ENCODE results near the gene UGCG. TPM values are rescaled to one million over a fixed set of nuclear protein-coding genes. Genes with fewer than 3 reads are reported as not detected.

Gene UGCG
- total RNA-seq, 1 experiment from 2014 or later: 88.7 TPM

- Histone ChIP-seq H3K79me2 (ENCODE audit: low read depth) (peaks cover 98% of the 10 kb centered on the region), H3F3A (ENCODE audit: insufficient read depth, low read depth) (peaks cover 32% of the 10 kb centered on the region), H3K4me2 (no peak overlapping the region), H3K4me1 (replicated peaks; ENCODE audit: insufficient read depth) (no peaks in the 10 kb centered on the region), H3K9me2 (ENCODE audit: insufficient read depth) (no peaks in the 10 kb centered on the region), H3K9me3 (ENCODE audit: insufficient read depth, low read depth) (no peaks in the 10 kb centered on the region), H4K20me1 (ENCODE audit: insufficient read depth) (peaks cover 33% of the 10 kb centered on the region), H3K4me3 (no peak overlapping the region), H3K27me3 (ENCODE audit: insufficient read depth, low read depth) (no peaks in the 10 kb centered on the region), H3K36me3 (ENCODE audit: low read depth) (peaks cover 25% of the 10 kb centered on the region), H2AFZ (no peak overlapping the region), H3K27ac (no peak overlapping the region)
- no peak for TF ChIP-seq CTCF (conservative IDR thresholded peaks at IDR 0.05)
- no peak for TF ChIP-seq EZH2 (IDR thresholded peaks at IDR 0.05; ENCODE audit: low read depth)
- POLR2A ChIA-PET (ENCODE audit: unreplicated experiment): no interaction called here
- no TSS peak for BruUV-seq (replicated peaks)
- CTCF ChIA-PET: no interaction called here
- intact Hi-C loops (cut with micrococcal nuclease; ENCODE audit: unreplicated experiment): no loop called here
- DNase-seq: no peak
Observed at GRCh38 chr9:111917201-111917600, 20.6 kb downstream of the UGCG start.

GRCh38 chr9:111917980-111918379 is 21.4 kb downstream of the UGCG start:
- Histone ChIP-seq H3K4me3 (no peak overlapping the region), H3K27me3 (ENCODE audit: insufficient read depth, low read depth) (no peaks in the 10 kb centered on the region), H3F3A (ENCODE audit: insufficient read depth, low read depth) (peaks cover 37% of the 10 kb centered on the region), H3K27ac (no peak overlapping the region), H4K20me1 (ENCODE audit: insufficient read depth) (peaks cover 33% of the 10 kb centered on the region), H3K4me2 (no peak overlapping the region), H3K36me3 (ENCODE audit: low read depth) (peaks cover 30% of the 10 kb centered on the region), H3K4me1 (replicated peaks; ENCODE audit: insufficient read depth) (no peaks in the 10 kb centered on the region), H3K9me3 (ENCODE audit: insufficient read depth, low read depth) (no peaks in the 10 kb centered on the region), H3K9me2 (ENCODE audit: insufficient read depth) (no peaks in the 10 kb centered on the region), H3K79me2 (ENCODE audit: low read depth) (peaks cover 98% of the 10 kb centered on the region), H2AFZ (no peak overlapping the region)
- BruUV-seq (replicated peaks): no TSS peak
- TF ChIP-seq EZH2 (IDR thresholded peaks at IDR 0.05; ENCODE audit: low read depth) (no peak), CTCF (conservative IDR thresholded peaks at IDR 0.05) (no peak)
- no peak for DNase-seq
- intact Hi-C loops (cut with micrococcal nuclease; ENCODE audit: unreplicated experiment): no loop called here
- CTCF ChIA-PET: no interaction called here
- POLR2A ChIA-PET (ENCODE audit: unreplicated experiment): no interaction called here

GRCh38 chr9:111919875-111920274 is 23.3 kb downstream of the UGCG start:
- Histone ChIP-seq H3K36me3 (ENCODE audit: low read depth) (peaks cover 22% of the 10 kb centered on the region), H3K27me3 (ENCODE audit: insufficient read depth, low read depth) (no peaks in the 10 kb centered on the region), H4K20me1 (ENCODE audit: insufficient read depth) (peaks cover 14% of the 10 kb centered on the region), H3K9me3 (ENCODE audit: insufficient read depth, low read depth) (no peaks in the 10 kb centered on the region), H3K4me3 (no peak overlapping the region), H3K9me2 (ENCODE audit: insufficient read depth) (no peaks in the 10 kb centered on the region), H3K27ac (no peak overlapping the region), H3K79me2 (ENCODE audit: low read depth) (peaks cover 93% of the 10 kb centered on the region), H3K4me1 (replicated peaks; ENCODE audit: insufficient read depth) (no peaks in the 10 kb centered on the region; the same call in 1 of the 2 replicates), H3K4me2 (no peak overlapping the region), H3F3A (ENCODE audit: insufficient read depth, low read depth) (peaks cover 34% of the 10 kb centered on the region), H2AFZ (no peak overlapping the region)
- POLR2A ChIA-PET (ENCODE audit: unreplicated experiment): interaction anchor here (0.9 kb wide), 1 partner anchor 111 kb away, joined by 4 read pairs; no protein-coding TSS in a partner anchor
- intact Hi-C loops (cut with micrococcal nuclease; ENCODE audit: unreplicated experiment): no loop called here
- no peak for DNase-seq
- no TSS peak for BruUV-seq (replicated peaks)
- CTCF ChIA-PET: interaction anchor here (0.5 to 0.7 kb wide), 2 partner anchors 164 to 380 kb away, joined by 3 read pairs; no protein-coding TSS in a partner anchor
- TF ChIP-seq CTCF (conservative IDR thresholded peaks at IDR 0.05) (no peak), EZH2 (IDR thresholded peaks at IDR 0.05; ENCODE audit: low read depth) (no peak)

Measured in PC-9 (cell line).